Neural progenitor cell (in vitro differentiated cells): ENCODE data around the gene SFR1. TPM values are rescaled to one million over a fixed set of nuclear protein-coding genes. Genes with fewer than 3 reads are reported as not detected.

ENCODE experiments used
- DNase-seq: peaks from one replicate; pipeline ENCODE4 v3.0.0-alpha.2; 2016; ENCODE audit warnings: low spot score
- H2AFZ ChIP-seq: fragments of 200-600 bp; sonication (generic); replicated peaks from 2 replicates; pipeline ENCODE4 v1.6.1; 2016; ENCODE audit warnings: antibody characterized with exemption
- H3F3A ChIP-seq: fragments of 200-600 bp; sonication (generic); 2 replicates; pipeline ENCODE4 v1.6.1; 2016; ENCODE audit warnings: antibody characterized with exemption, low read depth
- H3K27ac ChIP-seq: fragments of 200-600 bp; sonication (generic); 2 replicates; pipeline ENCODE4 v1.5.1; 2016; ENCODE audit warnings: mild to moderate bottlenecking
- H3K27me3 ChIP-seq: fragments of 200-600 bp; sonication (generic); 2 replicates; pipeline ENCODE4 v1.6.1; 2016; ENCODE audit warnings: mild to moderate bottlenecking, moderate library complexity
- H3K36me3 ChIP-seq: fragments of 200-600 bp; sonication (generic); 2 replicates; pipeline ENCODE4 v1.5.1; 2016
- H3K4me1 ChIP-seq: fragments of 200-600 bp; sonication (generic); 2 replicates; pipeline ENCODE4 v1.6.1; 2016; ENCODE audit warnings: mixed run types
- H3K4me2 ChIP-seq: fragments of 200-600 bp; sonication (generic); 2 replicates; pipeline ENCODE4 v1.6.1; 2016
- H3K4me3 ChIP-seq: fragments of 200-600 bp; sonication (generic); 2 replicates; pipeline ENCODE4 v1.5.1; 2016
- H3K79me2 ChIP-seq: fragments of 200-600 bp; sonication (generic); 2 replicates; pipeline ENCODE4 v1.6.1; 2016; ENCODE audit warnings: low read depth
- H3K9ac ChIP-seq: fragments of 200-600 bp; sonication (generic); 2 replicates; pipeline ENCODE4 v1.6.1; 2016
- H3K9me3 ChIP-seq: fragments of 200-600 bp; sonication (generic); 2 replicates; pipeline ENCODE4 v1.5.1; 2016; ENCODE audit warnings: low read depth
- H4K20me1 ChIP-seq: fragments of 200-600 bp; sonication (generic); 2 replicates; pipeline ENCODE4 v1.6.1; 2016; ENCODE audit warnings: low read depth
- H3K27ac Mint-ChIP-seq: 3 replicates; pipeline ENCODE4 v1.8.0; 2021; ENCODE audit warnings: mixed read lengths
- H3K27me3 Mint-ChIP-seq: 2 replicates; pipeline ENCODE4 v1.8.0; 2022; ENCODE audit warnings: low read depth, mild to moderate bottlenecking, inconsistent platforms, moderate library complexity, mixed read lengths; ENCODE audit not compliant: insufficient read depth
- H3K36me3 Mint-ChIP-seq: 3 replicates; pipeline ENCODE4 v1.8.0; 2021; ENCODE audit warnings: mixed read lengths
- H3K4me1 Mint-ChIP-seq: 3 replicates; pipeline ENCODE4 v1.8.0; 2021; ENCODE audit warnings: mixed read lengths
- H3K4me3 Mint-ChIP-seq: 3 replicates; pipeline ENCODE4 v1.8.0; 2021; ENCODE audit warnings: mild to moderate bottlenecking, moderate library complexity, mixed read lengths
- H3K9me3 Mint-ChIP-seq: 3 replicates; pipeline ENCODE4 v1.8.0; 2020; ENCODE audit warnings: mixed read lengths
- CTCF ChIP-seq: fragments of 200-600 bp; sonication (generic); IDR thresholded peaks from 2 replicates; pipeline ENCODE4 v1.5.1; 2017; ENCODE audit warnings: antibody characterized with exemption, mild to moderate bottlenecking
- EZH2 ChIP-seq: fragments of 200-600 bp; sonication (generic); IDR thresholded peaks from 2 replicates; pipeline ENCODE4 v1.6.1; 2017; ENCODE audit warnings: antibody characterized with exemption, mild to moderate bottlenecking, moderate library complexity
- EZH2phosphoT487 ChIP-seq: fragments of 200-600 bp; sonication (generic); IDR thresholded peaks from 2 replicates; pipeline ENCODE4 v1.6.1; 2017; ENCODE audit warnings: antibody characterized with exemption
- total RNA-seq: library from RNA; depleted of rRNA; stranded (reverse); fragments of >200 nt; gene quantifications from 2 replicates; pipeline ENCODE4 v1.2.3, GENCODE V29; 2015; ENCODE audit warnings: low replicate concordance

The SFR1 gene
- 15.5 and 18.2 TPM in 2 replicates for total RNA-seq

GRCh38 chr10:104121485-104122224 is at the start of gene SFR1:
SFR1 (plus strand) TSS chr10:104122171; CDS start chr10:104122184, 13 bp downstream.
- H3K36me3 ChIP-seq: no peaks in the 10 kb centered on the region
- no peaks in the 10 kb centered on the region for H3K9me3 ChIP-seq
- H3F3A ChIP-seq: peaks cover 34% of the 10 kb centered on the region
- H4K20me1 ChIP-seq: no peaks in the 10 kb centered on the region
- Mint-ChIP-seq H3K4me3 (peak within 1 kb of the TSS; percentile 93), H3K27ac (peak within 1 kb of the TSS; percentile 99), H3K4me1 (peaks cover 28% of the 10 kb centered on the region), H3K9me3 (no peaks in the 10 kb centered on the region), H3K27me3 (no peaks in the 10 kb centered on the region), H3K36me3 (peaks cover 7% of the 10 kb centered on the region)
- DNase-seq: peak; percentile 99
- H3K27me3 ChIP-seq: no peaks in the 10 kb centered on the region
- H3K4me1 ChIP-seq: peaks cover 32% of the 10 kb centered on the region
- H2AFZ ChIP-seq: peak within 1 kb of the TSS; percentile 96
- H3K79me2 ChIP-seq: peaks cover 20% of the 10 kb centered on the region
- peak within 1 kb of the TSS; percentile 54 for H3K9ac ChIP-seq
- peak within 1 kb of the TSS; percentile 70 for H3K4me3 ChIP-seq
- TF ChIP-seq EZH2 (no peak), CTCF (peak; percentile 69)
- H3K4me2 ChIP-seq: peak within 1 kb of the TSS; percentile 88
- H3K27ac ChIP-seq: peak within 1 kb of the TSS; percentile 98

- Histone ChIP-seq H3K4me2 (no peak overlapping the region), H4K20me1 (no peaks in the 10 kb centered on the region), H3K4me1 (peaks cover 60% of the 10 kb centered on the region), H3K27ac (no peak overlapping the region), H3F3A (peaks cover 39% of the 10 kb centered on the region), H2AFZ (no peak overlapping the region), H3K9me3 (no peaks in the 10 kb centered on the region), H3K27me3 (no peaks in the 10 kb centered on the region), H3K4me3 (no peak overlapping the region), H3K9ac (no peak overlapping the region), H3K36me3 (no peaks in the 10 kb centered on the region), H3K79me2 (no peaks in the 10 kb centered on the region)
- Mint-ChIP-seq H3K4me3 (no peak overlapping the region), H3K4me1 (peaks cover 6% of the 10 kb centered on the region), H3K9me3 (no peaks in the 10 kb centered on the region), H3K27ac (no peak overlapping the region), H3K27me3 (no peaks in the 10 kb centered on the region), H3K36me3 (no peaks in the 10 kb centered on the region)
- TF ChIP-seq CTCF (no peak), EZH2phosphoT487 (no peak), EZH2 (no peak)
- DNase-seq: no peak
Observed at GRCh38 chr10:104072786-104073185, 49.2 kb upstream of the SFR1 start.

- Histone ChIP-seq H3K36me3 (no peaks in the 10 kb centered on the region), H4K20me1 (no peaks in the 10 kb centered on the region), H3F3A (peaks cover 34% of the 10 kb centered on the region), H2AFZ (peak overlapping the region; percentile 26), H3K4me1 (peaks cover 46% of the 10 kb centered on the region), H3K4me2 (no peak overlapping the region), H3K9me3 (no peaks in the 10 kb centered on the region), H3K9ac (no peak overlapping the region), H3K79me2 (no peaks in the 10 kb centered on the region), H3K4me3 (no peak overlapping the region), H3K27me3 (no peaks in the 10 kb centered on the region), H3K27ac (no peak overlapping the region)
- no peaks in the 10 kb centered on the region for H3K36me3 Mint-ChIP-seq
- TF ChIP-seq CTCF: no peak
- no peak for TF ChIP-seq EZH2phosphoT487
- TF ChIP-seq EZH2: no peak
- no peaks in the 10 kb centered on the region for H3K4me1 Mint-ChIP-seq
- no peak overlapping the region for H3K4me3 Mint-ChIP-seq
- no peak for DNase-seq
- no peak overlapping the region for H3K27ac Mint-ChIP-seq
- no peaks in the 10 kb centered on the region for H3K27me3 Mint-ChIP-seq
- H3K9me3 Mint-ChIP-seq: no peaks in the 10 kb centered on the region
Observed at GRCh38 chr10:104074505-104074904, 47.5 kb upstream of the SFR1 start.
